Panc1 (cell line): ENCODE data around the gene DCTN3. TPM values are rescaled to one million over a fixed set of nuclear protein-coding genes. Genes with fewer than 3 reads are reported as not detected.

Experiments used
- ATAC-seq: fragments of 200-7000 bp; cut with Tn5 transposase; 2 replicates; pipeline ENCODE4 v1.9.1; 2020; ENCODE audit warnings: mild to moderate bottlenecking, moderate library complexity
- BruUV-seq: library from RNA; stranded (reverse); fragments of 400-500 nt; replicated peaks from 2 replicates; lab custom pipeline; 2021; lab: Mats Ljungman, UMichigan
- CTCF ChIA-PET: fragments of 300-600 bp; sonication (Branson Sonifier 250); formaldehyde crosslinking; loops from one replicate; lab custom pipeline; 2022; ENCODE audit warnings: antibody characterized with exemption; lab: Charles Lee
- POLR2A ChIA-PET: fragments of 300-600 bp; sonication (Branson Sonifier 250); formaldehyde crosslinking; loops from one replicate; lab custom pipeline; 2022; ENCODE audit warnings: antibody characterized with exemption; lab: Charles Lee
- DNase-seq: peaks from one replicate; pipeline ENCODE4 v3.0.0-alpha.2; 2010; ENCODE audit warnings: low read depth, low spot score
- H3K27ac ChIP-seq: 2 replicates; pipeline ENCODE4 v1.5.1; 2011; ENCODE audit warnings: mild to moderate bottlenecking, low read length, inconsistent platforms
- H3K27me3 ChIP-seq: fragments of 200-500 bp; sonication (Bioruptor generic); 2 replicates; pipeline ENCODE4 v1.6.0; 2014; ENCODE audit warnings: low read length, inconsistent platforms; ENCODE audit not compliant: control insufficient read depth, insufficient read depth
- H3K36me3 ChIP-seq: fragments of 200-500 bp; sonication (Bioruptor generic); 2 replicates; pipeline ENCODE4 v1.5.1; 2014; ENCODE audit warnings: inconsistent platforms, mild to moderate bottlenecking, low read length, moderate library complexity; ENCODE audit not compliant: control insufficient read depth, insufficient read depth
- H3K4me1 ChIP-seq: 2 replicates; pipeline ENCODE4 v1.5.1; 2011; ENCODE audit warnings: inconsistent platforms, mild to moderate bottlenecking, low read length, moderate library complexity; ENCODE audit not compliant: control insufficient read depth, insufficient read depth
- H3K4me3 ChIP-seq, 2 experiments: 2 replicates each; pipeline ENCODE4 v1.5.1; 2011 to 2012; ENCODE audit warnings: low read depth in 2 of 2, low read length in 2 of 2, mild to moderate bottlenecking in 2 of 2, inconsistent platforms in 1 of 2, moderate library complexity in 1 of 2
- H3K9me3 ChIP-seq: fragments of 200-500 bp; sonication (Bioruptor generic); 2 replicates; pipeline ENCODE4 v1.5.1; 2014; ENCODE audit warnings: low read depth, mild to moderate bottlenecking, inconsistent platforms, low read length, moderate library complexity; ENCODE audit not compliant: control insufficient read depth, insufficient read depth
- POLR2AphosphoS5 ChIP-seq: IDR thresholded peaks from 2 replicates; pipeline ENCODE4 v1.6.1; 2012; ENCODE audit warnings: mild to moderate bottlenecking, low read depth, low read length, moderate library complexity
- SIN3A ChIP-seq: IDR thresholded peaks from 2 replicates; pipeline ENCODE4 v1.6.1; 2012; ENCODE audit warnings: low read depth, mild to moderate bottlenecking, low read length, moderate library complexity, borderline replicate concordance; ENCODE audit not compliant: insufficient read depth
- TCF7L2 ChIP-seq: IDR thresholded peaks from 2 replicates; pipeline ENCODE4 v1.6.1; 2011; ENCODE audit warnings: mild to moderate bottlenecking, low read depth, low read length, inconsistent platforms
- in situ Hi-C: cut with HindIII; loops from 2 replicates; pipeline ENCODE4 v1.10.0; 2016; ENCODE audit warnings: low sequenced_read_pairs, low pct_unique_long_range_greater_than_20kb
- intact Hi-C: fragments of 100-400 bp; cut with micrococcal nuclease; formaldehyde crosslinking; loops from one replicate; pipeline ENCODE4 v1.10.0; 2022; ENCODE audit not compliant: unreplicated experiment
- total RNA-seq: library from RNA; stranded (reverse); gene quantifications from one replicate; pipeline ENCODE4 v1.2.1, GENCODE V29; 2021; ENCODE audit not compliant: unreplicated experiment
- TF ChIP-seq, protein P1 (sequence below), 2 experiments: IDR thresholded peaks; 2 replicates each; pipeline ENCODE4 v1.6.1; 2011 to 2012; ENCODE audit warnings: low read depth in 2 of 2, control low read depth in 1 of 2, low read length in 1 of 2, mild to moderate bottlenecking in 1 of 2, moderate library complexity in 1 of 2; ENCODE audit not compliant: insufficient read depth in 1 of 2
- TF ChIP-seq, protein P2 (sequence below): fragments of 450-650 bp; IDR thresholded peaks from 2 replicates; pipeline ENCODE4 v1.5.1; 2017; ENCODE audit warnings: mild to moderate bottlenecking

The DCTN3 gene
- total RNA-seq, 1 experiment from 2014 or later, result 110 TPM

DNA sequence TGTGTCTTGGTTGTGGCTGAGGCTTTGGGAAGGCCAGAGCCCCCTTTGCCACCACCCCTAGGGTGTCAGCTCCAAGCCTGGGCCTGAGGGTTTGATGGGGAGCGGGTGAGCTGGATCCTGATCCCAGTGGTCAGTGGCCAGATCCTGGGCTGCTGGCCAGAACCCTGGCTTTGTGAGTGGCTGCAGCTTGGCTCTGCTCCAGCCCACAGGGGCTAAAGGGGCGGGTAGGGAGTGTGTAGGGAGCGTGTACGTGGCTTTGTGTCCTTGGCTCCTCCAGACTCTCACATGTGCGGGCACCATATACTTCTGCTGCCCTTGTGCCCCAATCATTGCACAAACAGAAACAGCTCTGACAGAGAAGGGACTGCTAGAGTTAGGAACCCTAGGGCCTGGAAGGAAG lies 30.5 kb upstream of the DCTN3 start:
- BruUV-seq, result no TSS peak
- peaks cover 41% of the 10 kb centered on the region for H3K4me1 ChIP-seq
- H3K9me3 ChIP-seq, result no peaks in the 10 kb centered on the region
- no peaks in the 10 kb centered on the region for H3K27me3 ChIP-seq
- ChIA-PET POLR2A (no interaction called here), CTCF (interaction anchor here (0.6 to 1.0 kb wide), 2 partner anchors 14 to 234 kb away, joined by 3 read pairs; no protein-coding TSS in a partner anchor)
- no peaks in the 10 kb centered on the region for H3K36me3 ChIP-seq
- ATAC-seq (no peak), DNase-seq (no peak)
- TF ChIP-seq POLR2AphosphoS5 (no peak), SIN3A (no peak), TCF7L2 (no peak)
- TF ChIP-seq, protein P1, sequence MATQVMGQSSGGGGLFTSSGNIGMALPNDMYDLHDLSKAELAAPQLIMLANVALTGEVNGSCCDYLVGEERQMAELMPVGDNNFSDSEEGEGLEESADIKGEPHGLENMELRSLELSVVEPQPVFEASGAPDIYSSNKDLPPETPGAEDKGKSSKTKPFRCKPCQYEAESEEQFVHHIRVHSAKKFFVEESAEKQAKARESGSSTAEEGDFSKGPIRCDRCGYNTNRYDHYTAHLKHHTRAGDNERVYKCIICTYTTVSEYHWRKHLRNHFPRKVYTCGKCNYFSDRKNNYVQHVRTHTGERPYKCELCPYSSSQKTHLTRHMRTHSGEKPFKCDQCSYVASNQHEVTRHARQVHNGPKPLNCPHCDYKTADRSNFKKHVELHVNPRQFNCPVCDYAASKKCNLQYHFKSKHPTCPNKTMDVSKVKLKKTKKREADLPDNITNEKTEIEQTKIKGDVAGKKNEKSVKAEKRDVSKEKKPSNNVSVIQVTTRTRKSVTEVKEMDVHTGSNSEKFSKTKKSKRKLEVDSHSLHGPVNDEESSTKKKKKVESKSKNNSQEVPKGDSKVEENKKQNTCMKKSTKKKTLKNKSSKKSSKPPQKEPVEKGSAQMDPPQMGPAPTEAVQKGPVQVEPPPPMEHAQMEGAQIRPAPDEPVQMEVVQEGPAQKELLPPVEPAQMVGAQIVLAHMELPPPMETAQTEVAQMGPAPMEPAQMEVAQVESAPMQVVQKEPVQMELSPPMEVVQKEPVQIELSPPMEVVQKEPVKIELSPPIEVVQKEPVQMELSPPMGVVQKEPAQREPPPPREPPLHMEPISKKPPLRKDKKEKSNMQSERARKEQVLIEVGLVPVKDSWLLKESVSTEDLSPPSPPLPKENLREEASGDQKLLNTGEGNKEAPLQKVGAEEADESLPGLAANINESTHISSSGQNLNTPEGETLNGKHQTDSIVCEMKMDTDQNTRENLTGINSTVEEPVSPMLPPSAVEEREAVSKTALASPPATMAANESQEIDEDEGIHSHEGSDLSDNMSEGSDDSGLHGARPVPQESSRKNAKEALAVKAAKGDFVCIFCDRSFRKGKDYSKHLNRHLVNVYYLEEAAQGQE (IDR thresholded peaks at IDR 0.05; ENCODE audit: insufficient read depth in 1 of 2, low read depth in 2 of 2, low read length in 1 of 2), result no peak
- TF ChIP-seq, protein P2, sequence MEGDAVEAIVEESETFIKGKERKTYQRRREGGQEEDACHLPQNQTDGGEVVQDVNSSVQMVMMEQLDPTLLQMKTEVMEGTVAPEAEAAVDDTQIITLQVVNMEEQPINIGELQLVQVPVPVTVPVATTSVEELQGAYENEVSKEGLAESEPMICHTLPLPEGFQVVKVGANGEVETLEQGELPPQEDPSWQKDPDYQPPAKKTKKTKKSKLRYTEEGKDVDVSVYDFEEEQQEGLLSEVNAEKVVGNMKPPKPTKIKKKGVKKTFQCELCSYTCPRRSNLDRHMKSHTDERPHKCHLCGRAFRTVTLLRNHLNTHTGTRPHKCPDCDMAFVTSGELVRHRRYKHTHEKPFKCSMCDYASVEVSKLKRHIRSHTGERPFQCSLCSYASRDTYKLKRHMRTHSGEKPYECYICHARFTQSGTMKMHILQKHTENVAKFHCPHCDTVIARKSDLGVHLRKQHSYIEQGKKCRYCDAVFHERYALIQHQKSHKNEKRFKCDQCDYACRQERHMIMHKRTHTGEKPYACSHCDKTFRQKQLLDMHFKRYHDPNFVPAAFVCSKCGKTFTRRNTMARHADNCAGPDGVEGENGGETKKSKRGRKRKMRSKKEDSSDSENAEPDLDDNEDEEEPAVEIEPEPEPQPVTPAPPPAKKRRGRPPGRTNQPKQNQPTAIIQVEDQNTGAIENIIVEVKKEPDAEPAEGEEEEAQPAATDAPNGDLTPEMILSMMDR, result no peak
- no peak overlapping the region; the same call in 1 of the 2 replicates for H3K27ac ChIP-seq
- in situ Hi-C loops (no loop called here), intact Hi-C loops (no loop called here)
- H3K4me3 ChIP-seq, result no peak overlapping the region

DNA sequence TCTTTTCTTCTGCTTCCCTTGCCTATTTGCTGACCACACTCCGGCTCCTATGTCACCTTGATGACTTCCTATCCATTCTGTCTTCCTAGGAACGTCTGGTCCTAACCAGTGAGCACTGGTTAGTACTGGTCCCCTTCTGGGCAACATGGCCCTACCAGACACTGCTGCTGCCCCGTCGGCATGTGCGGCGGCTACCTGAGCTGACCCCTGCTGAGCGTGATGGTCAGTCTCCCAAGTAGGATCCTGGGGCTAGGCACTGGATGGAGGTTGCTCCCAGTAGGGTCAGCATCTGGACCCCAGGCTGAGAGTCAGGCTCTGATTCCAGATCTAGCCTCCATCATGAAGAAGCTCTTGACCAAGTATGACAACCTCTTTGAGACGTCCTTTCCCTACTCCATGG lies 28.4 kb upstream of the DCTN3 start:
- no peak for DNase-seq
- no peaks in the 10 kb centered on the region for H3K9me3 ChIP-seq
- H3K27ac ChIP-seq, result no peak overlapping the region
- no peak for ATAC-seq
- no peaks in the 10 kb centered on the region for H3K27me3 ChIP-seq
- H3K4me1 ChIP-seq, result peaks cover 41% of the 10 kb centered on the region
- H3K36me3 ChIP-seq, result no peaks in the 10 kb centered on the region
- no TSS peak for BruUV-seq
- H3K4me3 ChIP-seq, result no peak overlapping the region
- CTCF ChIA-PET, result no interaction called here
- in situ Hi-C loops (no loop called here), intact Hi-C loops (no loop called here)
- TF ChIP-seq SIN3A (no peak), POLR2AphosphoS5 (no peak), TCF7L2 (no peak)
- TF ChIP-seq, protein P1 (IDR thresholded peaks at IDR 0.05; ENCODE audit: insufficient read depth in 1 of 2, low read depth in 2 of 2, low read length in 1 of 2), result no peak
- TF ChIP-seq, protein P2, result no peak
- POLR2A ChIA-PET, result no interaction called here
